ENCODE data around the gene MCF2L.

MCF2L gene

DNA sequence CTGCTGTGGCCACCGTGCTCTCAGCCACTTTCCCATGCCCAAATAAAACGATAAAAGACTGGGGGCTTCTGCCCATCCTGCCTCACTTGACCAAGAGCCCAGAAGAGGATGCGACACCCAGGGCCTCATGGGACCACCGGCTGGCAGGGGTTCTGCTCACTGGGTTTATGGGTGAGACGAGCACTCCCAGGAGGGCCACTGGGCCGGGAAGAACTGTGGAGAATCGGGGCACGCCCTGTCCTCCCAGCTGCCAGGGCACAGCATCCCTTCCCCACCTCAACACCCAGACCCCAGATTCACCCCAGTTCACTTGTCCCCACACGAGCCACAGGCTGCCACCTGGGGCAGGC, 148.9 kb downstream of the MCF2L start:
- in situ Hi-C loops (cut with MboI; ENCODE audit: low sequenced_read_pairs) = no loop called here

DNA sequence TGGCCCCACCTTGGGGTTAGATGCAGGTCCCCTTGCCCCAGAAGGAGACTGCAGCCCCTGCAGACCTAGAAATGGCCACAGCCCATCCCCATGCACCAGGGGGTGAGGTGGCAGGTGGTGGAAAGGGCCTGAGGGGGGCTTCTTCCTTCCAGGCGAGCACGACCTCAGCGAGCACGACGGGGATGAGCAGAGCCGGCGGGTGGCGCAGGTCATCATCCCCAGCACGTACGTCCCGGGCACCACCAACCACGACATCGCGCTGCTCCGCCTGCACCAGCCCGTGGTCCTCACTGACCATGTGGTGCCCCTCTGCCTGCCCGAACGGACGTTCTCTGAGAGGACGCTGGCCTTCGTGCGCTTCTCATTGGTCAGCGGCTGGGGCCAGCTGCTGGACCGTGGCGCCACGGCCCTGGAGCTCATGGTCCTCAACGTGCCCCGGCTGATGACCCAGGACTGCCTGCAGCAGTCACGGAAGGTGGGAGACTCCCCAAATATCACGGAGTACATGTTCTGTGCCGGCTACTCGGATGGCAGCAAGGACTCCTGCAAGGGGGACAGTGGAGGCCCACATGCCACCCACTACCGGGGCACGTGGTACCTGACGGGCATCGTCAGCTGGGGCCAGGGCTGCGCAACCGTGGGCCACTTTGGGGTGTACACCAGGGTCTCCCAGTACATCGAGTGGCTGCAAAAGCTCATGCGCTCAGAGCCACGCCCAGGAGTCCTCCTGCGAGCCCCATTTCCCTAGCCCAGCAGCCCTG, 149.4 kb downstream of the MCF2L start:
- in situ Hi-C loops (cut with MboI; ENCODE audit: low sequenced_read_pairs) = no loop called here

DNA sequence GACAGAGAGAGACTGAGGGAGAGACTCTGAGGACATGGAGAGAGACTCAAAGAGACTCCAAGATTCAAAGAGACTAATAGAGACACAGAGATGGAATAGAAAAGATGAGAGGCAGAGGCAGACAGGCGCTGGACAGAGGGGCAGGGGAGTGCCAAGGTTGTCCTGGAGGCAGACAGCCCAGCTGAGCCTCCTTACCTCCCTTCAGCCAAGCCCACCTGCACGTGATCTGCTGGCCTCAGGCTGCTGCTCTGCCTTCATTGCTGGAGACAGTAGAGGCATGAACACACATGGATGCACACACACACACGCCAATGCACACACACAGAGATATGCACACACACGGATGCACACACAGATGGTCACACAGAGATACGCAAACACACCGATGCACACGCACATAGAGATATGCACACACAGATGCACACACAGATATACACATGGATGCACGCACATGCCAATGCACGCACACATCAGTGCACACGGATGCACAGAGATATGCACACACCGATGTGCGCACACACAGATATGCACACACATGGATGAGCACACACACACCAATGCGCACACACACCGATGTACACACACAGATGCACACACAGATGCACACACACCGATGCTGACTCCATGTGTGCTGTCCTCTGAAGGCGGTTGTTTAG, 150.3 kb downstream of the MCF2L start:
- in situ Hi-C loops (cut with MboI; ENCODE audit: low sequenced_read_pairs) = no loop called here

DNA sequence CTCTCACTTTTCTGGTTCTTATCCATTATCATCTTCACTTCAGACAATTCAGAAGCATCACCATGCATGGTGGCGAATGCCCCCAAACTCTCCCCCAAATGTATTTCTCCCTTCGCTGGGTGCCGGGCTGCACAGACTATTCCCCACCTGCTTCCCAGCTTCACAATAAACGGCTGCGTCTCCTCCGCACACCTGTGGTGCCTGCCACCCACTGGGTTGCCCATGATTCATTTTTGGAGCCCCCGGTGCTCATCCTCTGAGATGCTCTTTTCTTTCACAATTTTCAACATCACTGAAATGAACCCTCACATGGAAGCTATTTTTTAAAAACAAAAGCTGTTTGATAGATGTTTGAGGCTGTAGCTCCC, 150.8 kb downstream of the MCF2L start:
- in situ Hi-C loops (cut with MboI; ENCODE audit: low sequenced_read_pairs) = no loop called here

DNA sequence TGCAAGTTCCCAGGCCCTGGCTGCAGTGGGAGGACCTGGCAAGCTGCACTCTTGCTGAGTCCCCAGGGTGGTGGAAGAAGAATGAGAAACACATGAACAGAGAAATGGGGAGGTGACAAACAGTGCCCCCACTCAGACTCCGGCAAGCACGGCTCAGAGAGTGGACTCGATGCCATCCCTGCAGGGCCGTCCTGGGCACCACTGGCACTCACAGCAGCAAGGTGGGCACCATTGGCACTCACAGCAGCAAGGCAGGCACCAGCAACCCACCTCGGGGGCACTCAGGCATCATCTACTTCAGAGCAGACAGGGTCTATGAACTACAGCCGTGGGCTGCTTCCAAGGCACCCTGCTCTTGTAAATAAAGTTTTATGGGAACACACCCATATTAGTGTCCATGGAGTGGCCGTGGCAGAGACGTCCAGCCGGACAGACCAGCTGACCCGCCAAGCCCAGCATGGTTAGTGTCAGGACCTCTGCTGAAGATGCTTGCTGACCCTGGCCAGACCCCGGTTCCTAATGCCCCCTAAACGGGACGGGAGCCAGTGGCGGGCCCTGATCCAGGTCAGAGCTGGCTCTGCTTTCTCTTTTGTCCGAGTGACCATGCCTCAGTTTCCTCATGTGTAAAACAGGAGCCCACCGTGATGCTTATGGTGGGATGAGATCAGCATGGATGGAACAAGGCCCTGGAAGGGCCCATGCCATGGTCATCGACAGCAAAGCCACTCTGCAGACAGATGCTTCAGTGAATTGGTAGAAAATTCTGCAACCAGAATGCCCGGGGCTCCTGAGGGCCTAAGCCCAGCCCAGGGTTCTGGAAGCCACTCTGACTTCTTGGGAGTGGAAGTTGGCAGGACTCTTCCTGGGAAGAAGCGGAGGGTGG, 151.5 kb downstream of the MCF2L start:
- in situ Hi-C loops (cut with MboI; ENCODE audit: low sequenced_read_pairs) = no loop called here

DNA sequence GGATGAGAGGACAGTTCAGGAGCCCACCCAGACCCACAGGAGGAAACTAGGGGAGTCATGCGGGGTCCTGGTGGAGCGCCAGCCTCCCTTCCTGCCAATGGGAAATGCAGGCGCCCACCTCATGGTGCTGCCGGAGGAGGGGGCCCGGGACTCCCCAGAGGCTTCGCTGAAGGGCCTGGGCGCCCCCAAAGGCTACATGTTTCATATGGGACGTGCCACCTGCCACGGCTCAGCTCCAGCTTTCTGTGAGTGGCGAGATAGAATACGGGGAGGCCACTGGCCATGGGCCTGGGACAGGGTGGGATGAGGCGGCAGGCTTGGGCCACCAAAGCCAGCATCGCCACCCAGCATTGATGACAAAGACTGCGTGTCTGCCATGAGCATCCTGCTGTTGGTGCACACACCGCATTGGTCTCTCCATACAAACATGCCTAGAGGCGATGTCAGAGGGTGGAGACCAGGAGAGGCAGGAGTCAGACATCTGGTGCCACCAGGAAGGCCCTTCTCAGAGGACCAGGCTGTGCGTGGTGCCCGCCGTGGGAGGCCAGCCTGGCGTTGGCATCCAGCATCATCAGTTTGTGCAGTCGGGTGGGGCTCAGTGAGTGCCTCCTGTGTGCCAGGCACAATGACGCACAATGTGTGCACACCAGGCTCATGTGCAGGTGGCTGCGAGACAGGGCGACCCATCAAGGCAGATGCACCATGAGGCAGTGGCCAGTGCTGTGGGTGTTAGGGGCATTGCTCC, 152.3 kb downstream of the MCF2L start:
- in situ Hi-C loops (cut with MboI; ENCODE audit: low sequenced_read_pairs) = no loop called here

DNA sequence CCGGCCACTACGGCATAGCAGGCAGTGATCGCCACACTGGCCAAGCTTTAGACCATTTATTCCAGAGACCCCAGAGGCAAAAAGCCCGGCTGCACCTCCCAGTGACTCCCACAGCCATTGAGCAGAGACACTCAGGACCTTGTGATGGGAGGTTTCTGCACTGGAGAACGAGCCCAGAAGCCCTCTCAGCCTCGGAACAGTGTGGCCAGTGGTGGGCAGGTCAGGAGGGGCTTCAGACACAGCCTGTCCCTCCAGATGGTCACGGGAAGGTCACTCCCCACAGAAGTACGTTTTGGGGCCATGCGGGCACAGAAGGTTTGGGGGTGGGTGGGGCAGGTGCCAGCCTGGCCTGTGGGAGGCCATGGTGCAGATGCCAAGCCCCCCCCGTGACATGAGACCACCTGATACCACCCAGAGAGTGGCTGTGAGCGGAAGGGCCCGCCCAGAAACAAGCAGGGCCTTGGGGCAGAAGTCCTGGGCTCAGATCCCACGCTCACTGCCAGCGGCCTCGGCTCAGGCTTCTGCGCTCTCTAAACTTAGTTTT, 153.0 kb downstream of the MCF2L start:
- in situ Hi-C loops (cut with MboI; ENCODE audit: low sequenced_read_pairs) = no loop called here

DNA sequence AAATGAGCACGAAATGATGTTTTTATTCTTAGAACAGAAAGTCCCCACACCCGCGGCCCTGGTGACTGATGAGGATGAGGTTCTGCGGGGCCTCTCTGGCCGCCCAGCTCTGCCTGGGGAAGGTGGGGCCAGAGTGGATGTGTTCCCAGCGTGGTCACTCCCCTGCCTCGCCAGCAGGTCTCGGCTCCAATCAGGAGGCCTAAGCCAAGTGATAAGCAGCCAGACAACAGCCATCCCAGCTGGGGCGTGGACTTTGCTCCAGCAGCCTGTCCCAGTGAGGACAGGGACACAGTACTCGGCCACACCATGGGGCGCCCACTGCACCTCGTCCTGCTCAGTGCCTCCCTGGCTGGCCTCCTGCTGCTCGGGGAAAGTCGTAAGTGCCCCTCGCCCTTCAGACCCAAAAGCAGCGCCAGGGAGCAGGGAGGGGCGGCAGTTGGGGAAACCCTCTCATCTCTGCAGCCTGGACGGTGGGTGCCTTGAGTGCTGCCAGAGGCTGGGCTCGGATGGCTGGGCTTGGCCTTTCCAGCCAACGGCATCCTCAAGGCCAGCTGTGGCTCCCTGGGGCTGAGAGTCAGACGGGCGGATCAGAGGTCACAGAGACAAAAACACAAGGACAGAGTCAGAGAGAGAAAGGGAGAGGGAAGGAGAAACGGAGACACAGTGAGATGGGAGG, 153.7 kb downstream of the MCF2L start, which contains the start of gene F10:
Gene F10 (plus strand): TSS at position 250 of the 676 bp plus-strand sequence. CDS start 57 bp downstream, at position 307.
- in situ Hi-C loops (cut with MboI; ENCODE audit: low sequenced_read_pairs) = no loop called here

DNA sequence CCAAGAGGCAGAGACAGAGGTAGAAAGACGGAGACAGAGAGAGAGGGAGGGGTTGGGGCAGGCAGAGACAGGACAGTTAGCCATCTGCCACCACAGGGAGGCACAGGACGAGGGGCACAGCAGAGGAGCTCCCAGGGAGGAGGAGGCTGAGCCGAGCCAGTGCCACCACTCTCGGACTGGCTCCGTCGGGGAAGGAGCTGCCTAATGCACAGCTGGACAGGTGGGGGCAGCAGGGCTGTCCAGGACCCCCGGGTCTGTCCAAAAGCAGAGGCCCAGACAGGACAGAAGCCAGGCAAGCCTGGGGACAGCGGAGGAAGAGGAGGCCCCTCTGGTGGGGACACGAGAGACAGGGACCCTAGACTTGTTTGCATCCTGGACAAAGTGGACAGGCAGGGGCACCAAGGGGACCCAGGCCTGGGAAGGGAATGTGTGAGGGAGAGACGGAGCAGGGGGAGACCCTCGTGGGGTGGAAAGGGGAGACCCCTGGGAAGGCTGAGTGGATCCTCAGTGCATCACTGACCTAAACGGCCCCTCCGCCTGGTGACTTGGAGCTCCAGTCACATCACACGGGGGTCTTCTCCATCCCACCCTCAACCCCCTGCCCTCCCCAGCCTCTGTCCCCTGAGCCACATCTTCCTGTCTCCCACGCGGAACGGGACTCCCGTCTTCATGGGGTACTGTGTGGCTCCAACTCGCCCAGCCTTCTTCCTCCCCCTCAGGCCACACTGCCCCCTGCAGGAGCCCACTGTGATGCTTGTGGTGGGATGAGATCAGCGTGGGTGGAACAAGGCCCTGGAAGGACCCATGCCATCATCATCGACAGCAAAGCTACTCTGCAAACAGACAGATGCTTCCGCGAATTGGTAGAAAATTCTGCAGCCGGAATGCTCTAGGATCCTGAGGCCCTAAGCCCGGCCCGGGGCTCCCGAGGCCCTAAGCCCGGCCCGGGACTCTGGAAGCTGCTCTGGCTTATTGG, 154.5 kb downstream of the MCF2L start:
- in situ Hi-C loops (cut with MboI; ENCODE audit: low sequenced_read_pairs) = no loop called here

DNA sequence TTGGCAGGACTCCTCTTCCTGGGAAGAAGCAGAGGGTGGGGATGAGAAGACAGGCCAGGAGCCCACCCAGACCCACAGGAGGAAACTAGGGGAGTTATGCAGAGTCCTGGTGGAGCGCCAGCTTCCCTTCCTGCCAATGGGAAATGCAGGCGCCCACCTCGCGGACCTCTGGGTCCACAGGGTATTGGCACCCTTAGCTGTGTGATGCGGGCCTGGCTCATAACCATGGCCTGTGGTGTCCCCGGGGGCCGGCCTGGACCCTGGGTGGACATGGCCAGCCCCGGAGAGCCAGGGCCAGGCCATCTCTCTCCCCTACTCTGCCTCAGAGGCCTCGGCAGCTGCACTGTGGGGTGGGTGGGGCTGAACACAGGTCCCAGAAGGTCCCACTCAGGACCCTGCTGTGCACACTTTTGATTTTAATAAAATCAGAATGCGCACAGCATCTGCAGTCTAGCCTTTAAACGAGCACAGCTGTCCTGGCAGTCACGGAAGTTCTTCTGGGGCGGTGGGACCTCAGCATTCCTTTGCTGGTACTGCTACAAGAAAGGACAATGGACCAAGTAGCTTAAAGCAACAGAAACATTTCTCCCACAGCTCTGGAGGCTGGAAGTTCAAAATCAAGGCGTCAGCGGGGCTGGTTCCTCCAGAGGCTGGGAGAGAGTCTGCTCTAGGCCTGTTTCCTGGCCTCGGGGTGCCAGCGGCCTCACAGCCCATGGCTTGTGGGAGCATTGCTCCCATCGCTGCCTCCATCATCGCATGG, 155.4 kb downstream of the MCF2L start:
- in situ Hi-C loops (cut with MboI; ENCODE audit: low sequenced_read_pairs) = no loop called here

DNA sequence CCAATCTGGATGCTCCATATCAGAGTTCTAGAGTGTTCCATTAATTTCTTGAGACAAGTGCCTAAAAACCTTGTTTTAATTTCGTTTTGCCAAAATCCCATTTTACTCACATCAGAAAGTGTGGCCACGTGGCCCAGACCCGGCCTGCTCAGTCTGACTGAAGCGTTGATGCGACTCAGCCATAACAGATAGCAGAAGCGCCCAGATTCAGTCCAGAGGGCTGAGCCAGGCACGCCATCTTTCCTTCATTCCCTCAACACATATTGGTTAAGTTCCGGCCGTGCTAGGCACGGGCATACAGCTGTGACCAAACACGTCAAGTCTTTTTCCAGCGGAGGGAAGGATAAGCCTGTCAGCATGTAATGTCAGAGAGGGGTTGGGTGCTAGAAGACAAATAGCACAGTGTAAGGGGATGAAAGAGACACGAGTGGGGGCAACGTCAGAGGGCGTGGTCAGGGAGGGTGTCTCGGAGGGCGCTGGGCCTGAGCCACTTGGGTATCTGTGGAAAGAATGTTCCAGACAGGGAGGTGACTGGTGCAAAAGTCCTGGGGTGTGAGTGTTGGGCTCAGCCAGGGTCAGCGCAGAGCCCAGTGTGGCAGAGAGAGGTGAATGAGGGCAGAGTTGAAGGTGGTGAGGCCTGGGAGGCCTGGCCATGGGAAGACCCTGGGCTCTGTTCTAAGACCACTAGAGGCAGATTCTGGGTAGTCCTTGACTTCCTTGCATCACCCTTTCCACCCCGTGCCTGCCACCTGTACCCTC, 156.7 kb downstream of the MCF2L start:
- in situ Hi-C loops (cut with MboI; ENCODE audit: low sequenced_read_pairs) = no loop called here

DNA sequence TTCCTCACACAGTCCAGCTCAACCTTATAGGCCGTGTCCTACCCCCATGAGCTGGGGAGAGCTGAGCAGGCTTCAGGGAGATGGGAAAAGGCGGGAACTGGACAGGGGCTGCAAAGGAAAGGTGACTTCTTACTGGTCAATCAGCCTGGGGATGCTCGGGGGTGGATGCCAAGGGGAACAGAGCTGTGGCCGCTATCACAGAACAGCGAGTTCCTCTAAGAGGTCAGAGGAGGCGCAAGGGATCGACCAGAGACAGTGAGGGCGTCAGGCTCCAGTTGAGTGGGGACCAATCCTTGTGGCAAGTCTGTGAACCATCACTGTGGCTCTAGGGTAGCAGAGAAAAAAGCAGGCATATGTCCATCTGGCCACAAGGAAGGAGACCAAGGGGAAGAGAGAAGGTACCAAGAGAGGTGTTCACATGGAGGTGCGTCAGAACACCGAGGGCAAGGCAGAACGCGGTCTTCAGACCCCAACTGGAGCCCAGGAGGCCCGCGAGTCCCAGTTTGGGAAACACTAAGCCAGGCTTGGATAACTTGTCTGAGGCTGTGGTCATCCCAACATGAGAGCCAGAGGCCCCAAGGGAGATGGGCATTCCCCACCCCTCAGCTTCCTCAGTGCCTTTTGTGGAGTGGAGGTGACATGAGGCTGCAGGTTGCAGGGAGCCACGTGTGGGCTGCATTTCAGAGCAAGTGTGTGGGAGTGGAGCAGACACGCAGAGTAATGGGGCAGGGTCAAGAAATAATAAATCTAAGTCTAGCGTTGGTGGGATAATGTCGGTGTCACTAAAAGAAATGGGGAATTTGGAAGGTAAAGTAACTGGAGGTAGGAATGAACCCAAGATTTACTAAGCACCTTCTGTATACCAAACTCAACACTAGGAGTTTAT, 157.5 kb downstream of the MCF2L start:
- in situ Hi-C loops (cut with MboI; ENCODE audit: low sequenced_read_pairs) = no loop called here

DNA sequence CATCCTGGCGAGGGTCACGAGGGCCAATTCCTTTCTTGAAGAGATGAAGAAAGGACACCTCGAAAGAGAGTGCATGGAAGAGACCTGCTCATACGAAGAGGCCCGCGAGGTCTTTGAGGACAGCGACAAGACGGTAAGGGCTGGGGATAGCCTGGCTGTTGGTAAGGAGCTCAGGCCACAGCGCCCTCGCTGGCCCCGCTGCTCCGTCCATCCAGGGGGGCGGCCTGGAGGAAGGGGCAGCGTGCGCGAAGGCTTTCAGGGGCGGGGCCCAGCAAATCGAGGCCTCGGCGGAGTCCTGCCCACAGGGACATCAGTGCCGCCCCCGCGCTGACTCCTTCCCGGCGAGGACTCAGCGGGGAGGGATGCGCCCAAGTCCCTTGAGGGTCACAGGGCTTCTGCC, 160.5 kb downstream of the MCF2L start:
- in situ Hi-C loops (cut with MboI; ENCODE audit: low sequenced_read_pairs) = no loop called here

DNA sequence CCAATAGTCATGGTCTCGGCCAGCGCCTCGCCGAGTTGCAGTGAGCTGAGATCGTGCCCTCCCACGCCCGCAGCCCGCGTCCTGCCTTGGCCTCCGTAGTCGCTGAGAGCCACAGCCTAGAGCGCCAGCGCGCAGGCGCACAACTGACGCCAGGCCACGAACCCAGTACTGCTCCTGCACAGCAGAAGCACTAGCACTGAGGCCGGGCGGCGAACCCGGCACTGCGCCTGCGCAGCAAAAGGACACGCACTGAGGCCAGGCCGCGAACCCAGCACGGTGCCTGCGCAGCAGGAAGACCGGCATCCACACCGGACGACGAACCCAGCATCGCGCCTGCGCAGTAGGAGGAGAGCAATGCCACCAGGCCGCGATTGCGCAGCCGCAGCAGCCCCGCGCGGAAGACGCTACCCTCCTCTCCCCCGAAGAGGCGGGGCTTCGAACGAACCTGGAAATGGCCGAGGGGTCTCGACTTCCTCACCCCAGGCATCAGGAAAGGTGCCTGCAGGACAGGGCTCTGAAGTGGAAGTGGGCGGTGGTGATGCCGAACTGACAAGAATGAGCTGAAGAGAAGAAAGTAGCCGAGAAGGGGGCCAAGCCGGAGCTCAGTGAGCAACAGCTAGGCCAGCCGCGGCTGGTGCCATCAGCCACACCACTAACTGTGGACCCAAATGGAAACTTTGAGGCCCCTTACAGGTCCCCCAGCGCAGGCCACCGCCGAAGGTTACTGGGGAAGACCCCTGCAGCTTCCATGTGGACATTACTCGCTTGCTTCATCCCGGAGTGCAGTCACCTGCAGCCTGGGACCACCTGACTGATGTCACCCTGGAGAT, 161.1 kb downstream of the MCF2L start:
- in situ Hi-C loops (cut with MboI; ENCODE audit: low sequenced_read_pairs) = no loop called here

DNA sequence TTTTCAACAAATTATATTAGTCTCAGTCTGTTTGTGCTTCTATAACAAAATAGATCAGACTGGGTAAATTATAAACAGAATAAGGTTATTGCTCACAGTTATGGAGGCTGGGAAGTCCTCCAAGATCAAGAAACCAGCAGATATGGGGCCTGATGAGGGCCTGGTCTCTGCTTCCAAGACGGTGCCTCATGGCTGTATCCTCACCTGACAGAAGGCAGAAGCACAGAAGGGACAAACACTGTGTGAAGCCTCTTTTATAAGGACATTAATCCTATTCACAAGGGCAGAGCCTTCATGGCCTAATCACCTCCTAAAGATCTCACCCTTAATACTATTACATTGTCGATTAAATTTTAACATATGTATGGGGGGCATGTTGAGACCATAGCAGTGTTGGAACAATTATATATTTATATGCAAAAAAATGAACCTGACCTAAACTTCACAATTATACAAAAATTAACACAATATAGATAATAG, 166.3 kb downstream of the MCF2L start:
- in situ Hi-C loops (cut with MboI; ENCODE audit: low sequenced_read_pairs) = no loop called here
